HEK293 (cell line): ENCODE data around the gene CHRNA9.

Experiments
- TCF7L2 ChIP-seq: IDR thresholded peaks from 2 replicates; pipeline ENCODE4 v1.6.1; 2011; ENCODE audit warnings: low read depth, mild to moderate bottlenecking, inconsistent platforms, low read length, moderate library complexity, borderline replicate concordance
- TRIM28 ChIP-seq: IDR thresholded peaks from 2 replicates; pipeline ENCODE4 v1.6.1; 2011; ENCODE audit warnings: low read length, control low read depth, borderline replicate concordance
- ZBTB8A ChIP-seq: fragments of 450-650 bp; formaldehyde crosslinking; IDR thresholded peaks from 2 replicates; pipeline ENCODE4 v1.5.1; 2016; ENCODE audit warnings: missing biosample characterization, missing genetic modification characterization
- ZNF239 ChIP-seq: fragments of 450-650 bp; formaldehyde crosslinking; IDR thresholded peaks from 2 replicates; pipeline ENCODE4 v1.5.1; 2016; ENCODE audit warnings: missing biosample characterization, missing genetic modification characterization
- ZNF274 ChIP-seq, 2 experiments: fragments of 200-500 bp in 1 of 2; fragments of 450-650 bp in 1 of 2; sonication (Bioruptor generic) in 1 of 2; formaldehyde crosslinking in 1 of 2; IDR thresholded peaks; 2 replicates each; pipeline versions ENCODE4 v1.5.1 to v1.6.1; 2014 to 2016; ENCODE audit warnings: borderline replicate concordance in 1 of 2, inconsistent platforms in 1 of 2, low read length in 1 of 2, missing biosample characterization in 1 of 2, missing genetic modification characterization in 1 of 2
- ZNF366 ChIP-seq: fragments of 450-650 bp; formaldehyde crosslinking; conservative IDR thresholded peaks from 2 replicates; pipeline ENCODE4 v1.5.1; 2016; ENCODE audit warnings: missing biosample characterization, missing genetic modification characterization
- ZNF433 ChIP-seq: fragments of 450-650 bp; formaldehyde crosslinking; IDR thresholded peaks from 2 replicates; pipeline ENCODE4 v1.5.1; 2016; ENCODE audit warnings: missing biosample characterization, missing genetic modification characterization, low read depth
- ZNF654 ChIP-seq: fragments of 450-650 bp; formaldehyde crosslinking; IDR thresholded peaks from 2 replicates; pipeline ENCODE4 v1.5.1; 2016; ENCODE audit warnings: low read depth, missing biosample characterization, missing genetic modification characterization
- ZXDB ChIP-seq: fragments of 450-650 bp; formaldehyde crosslinking; IDR thresholded peaks from 2 replicates; pipeline ENCODE4 v1.5.1; 2016; ENCODE audit warnings: missing biosample characterization, missing genetic modification characterization
- TF ChIP-seq, protein P1 (sequence below): fragments of 450-650 bp; formaldehyde crosslinking; IDR thresholded peaks from 2 replicates; pipeline ENCODE4 v1.5.1; 2017; ENCODE audit warnings: missing biosample characterization, missing genetic modification characterization
- TF ChIP-seq, protein P2 (sequence below): fragments of 450-650 bp; formaldehyde crosslinking; IDR thresholded peaks from 2 replicates; pipeline ENCODE4 v1.5.1; 2016; ENCODE audit warnings: missing biosample characterization, missing genetic modification characterization
- TF ChIP-seq, protein P3 (sequence below): fragments of 450-650 bp; formaldehyde crosslinking; IDR thresholded peaks from 2 replicates; pipeline ENCODE4 v1.5.1; 2017; ENCODE audit warnings: missing biosample characterization, missing genetic modification characterization
- TF ChIP-seq, protein P4 (sequence below): fragments of 450-650 bp; formaldehyde crosslinking; IDR thresholded peaks from 2 replicates; pipeline ENCODE4 v1.5.1; 2016; ENCODE audit warnings: missing biosample characterization, missing genetic modification characterization
- TF ChIP-seq, protein P5 (sequence below): fragments of 450-650 bp; formaldehyde crosslinking; IDR thresholded peaks from 2 replicates; pipeline ENCODE4 v1.5.1; 2016; ENCODE audit warnings: missing biosample characterization, missing genetic modification characterization

DNA sequence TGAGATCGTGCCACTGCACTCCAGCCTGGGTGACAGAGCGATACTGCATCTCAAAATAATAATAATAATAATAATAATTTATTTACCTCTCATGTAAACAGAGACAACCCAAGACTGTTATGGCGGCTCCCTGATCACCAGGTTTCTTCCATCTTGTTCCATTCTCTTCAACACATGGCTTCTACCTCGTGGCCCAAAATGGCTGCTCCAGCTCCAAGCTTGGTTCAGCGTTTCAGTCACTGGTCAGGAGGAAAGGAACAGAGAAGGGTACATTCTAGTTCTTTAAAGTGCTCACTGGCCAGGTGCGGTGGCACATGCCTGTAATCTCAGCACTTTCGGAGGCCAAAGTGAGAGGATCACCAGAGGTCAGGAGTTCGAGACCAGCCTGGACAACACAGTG, 24.9 kb upstream of the CHRNA9 start:
- TF ChIP-seq ZBTB8A (tag by site-specific recombination) (no peak), TRIM28 (no peak), ZXDB (tag by site-specific recombination) (no peak), ZNF366 (tag by site-specific recombination) (no peak), ZNF239 (tag by site-specific recombination) (no peak), ZNF274 (IDR thresholded peaks at IDR 0.05; ENCODE audit: low read length) (no peak), ZNF274 (tag by site-specific recombination; IDR thresholded peaks at IDR 0.05; ENCODE audit: borderline replicate concordance) (no peak), ZNF433 (tag by site-specific recombination) (no peak), TCF7L2 (no peak), ZNF654 (tag by site-specific recombination) (no peak)
- TF ChIP-seq, protein P1, sequence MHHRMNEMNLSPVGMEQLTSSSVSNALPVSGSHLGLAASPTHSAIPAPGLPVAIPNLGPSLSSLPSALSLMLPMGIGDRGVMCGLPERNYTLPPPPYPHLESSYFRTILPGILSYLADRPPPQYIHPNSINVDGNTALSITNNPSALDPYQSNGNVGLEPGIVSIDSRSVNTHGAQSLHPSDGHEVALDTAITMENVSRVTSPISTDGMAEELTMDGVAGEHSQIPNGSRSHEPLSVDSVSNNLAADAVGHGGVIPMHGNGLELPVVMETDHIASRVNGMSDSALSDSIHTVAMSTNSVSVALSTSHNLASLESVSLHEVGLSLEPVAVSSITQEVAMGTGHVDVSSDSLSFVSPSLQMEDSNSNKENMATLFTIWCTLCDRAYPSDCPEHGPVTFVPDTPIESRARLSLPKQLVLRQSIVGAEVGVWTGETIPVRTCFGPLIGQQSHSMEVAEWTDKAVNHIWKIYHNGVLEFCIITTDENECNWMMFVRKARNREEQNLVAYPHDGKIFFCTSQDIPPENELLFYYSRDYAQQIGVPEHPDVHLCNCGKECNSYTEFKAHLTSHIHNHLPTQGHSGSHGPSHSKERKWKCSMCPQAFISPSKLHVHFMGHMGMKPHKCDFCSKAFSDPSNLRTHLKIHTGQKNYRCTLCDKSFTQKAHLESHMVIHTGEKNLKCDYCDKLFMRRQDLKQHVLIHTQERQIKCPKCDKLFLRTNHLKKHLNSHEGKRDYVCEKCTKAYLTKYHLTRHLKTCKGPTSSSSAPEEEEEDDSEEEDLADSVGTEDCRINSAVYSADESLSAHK (tag by site-specific recombination), result no peak
- TF ChIP-seq, protein P2, sequence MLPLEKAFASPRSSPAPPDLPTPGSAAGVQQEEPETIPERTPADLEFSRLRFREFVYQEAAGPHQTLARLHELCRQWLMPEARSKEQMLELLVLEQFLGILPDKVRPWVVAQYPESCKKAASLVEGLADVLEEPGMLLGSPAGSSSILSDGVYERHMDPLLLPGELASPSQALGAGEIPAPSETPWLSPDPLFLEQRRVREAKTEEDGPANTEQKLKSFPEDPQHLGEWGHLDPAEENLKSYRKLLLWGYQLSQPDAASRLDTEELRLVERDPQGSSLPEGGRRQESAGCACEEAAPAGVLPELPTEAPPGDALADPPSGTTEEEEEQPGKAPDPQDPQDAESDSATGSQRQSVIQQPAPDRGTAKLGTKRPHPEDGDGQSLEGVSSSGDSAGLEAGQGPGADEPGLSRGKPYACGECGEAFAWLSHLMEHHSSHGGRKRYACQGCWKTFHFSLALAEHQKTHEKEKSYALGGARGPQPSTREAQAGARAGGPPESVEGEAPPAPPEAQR (tag by site-specific recombination), result no peak
- TF ChIP-seq, protein P3, sequence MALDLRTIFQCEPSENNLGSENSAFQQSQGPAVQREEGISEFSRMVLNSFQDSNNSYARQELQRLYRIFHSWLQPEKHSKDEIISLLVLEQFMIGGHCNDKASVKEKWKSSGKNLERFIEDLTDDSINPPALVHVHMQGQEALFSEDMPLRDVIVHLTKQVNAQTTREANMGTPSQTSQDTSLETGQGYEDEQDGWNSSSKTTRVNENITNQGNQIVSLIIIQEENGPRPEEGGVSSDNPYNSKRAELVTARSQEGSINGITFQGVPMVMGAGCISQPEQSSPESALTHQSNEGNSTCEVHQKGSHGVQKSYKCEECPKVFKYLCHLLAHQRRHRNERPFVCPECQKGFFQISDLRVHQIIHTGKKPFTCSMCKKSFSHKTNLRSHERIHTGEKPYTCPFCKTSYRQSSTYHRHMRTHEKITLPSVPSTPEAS (tag by site-specific recombination), result no peak
- TF ChIP-seq, protein P4, sequence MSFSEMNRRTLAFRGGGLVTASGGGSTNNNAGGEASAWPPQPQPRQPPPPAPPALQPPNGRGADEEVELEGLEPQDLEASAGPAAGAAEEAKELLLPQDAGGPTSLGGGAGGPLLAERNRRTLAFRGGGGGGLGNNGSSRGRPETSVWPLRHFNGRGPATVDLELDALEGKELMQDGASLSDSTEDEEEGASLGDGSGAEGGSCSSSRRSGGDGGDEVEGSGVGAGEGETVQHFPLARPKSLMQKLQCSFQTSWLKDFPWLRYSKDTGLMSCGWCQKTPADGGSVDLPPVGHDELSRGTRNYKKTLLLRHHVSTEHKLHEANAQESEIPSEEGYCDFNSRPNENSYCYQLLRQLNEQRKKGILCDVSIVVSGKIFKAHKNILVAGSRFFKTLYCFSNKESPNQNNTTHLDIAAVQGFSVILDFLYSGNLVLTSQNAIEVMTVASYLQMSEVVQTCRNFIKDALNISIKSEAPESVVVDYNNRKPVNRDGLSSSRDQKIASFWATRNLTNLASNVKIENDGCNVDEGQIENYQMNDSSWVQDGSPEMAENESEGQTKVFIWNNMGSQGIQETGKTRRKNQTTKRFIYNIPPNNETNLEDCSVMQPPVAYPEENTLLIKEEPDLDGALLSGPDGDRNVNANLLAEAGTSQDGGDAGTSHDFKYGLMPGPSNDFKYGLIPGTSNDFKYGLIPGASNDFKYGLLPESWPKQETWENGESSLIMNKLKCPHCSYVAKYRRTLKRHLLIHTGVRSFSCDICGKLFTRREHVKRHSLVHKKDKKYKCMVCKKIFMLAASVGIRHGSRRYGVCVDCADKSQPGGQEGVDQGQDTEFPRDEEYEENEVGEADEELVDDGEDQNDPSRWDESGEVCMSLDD (tag by site-specific recombination), result no peak
- TF ChIP-seq, protein P5, sequence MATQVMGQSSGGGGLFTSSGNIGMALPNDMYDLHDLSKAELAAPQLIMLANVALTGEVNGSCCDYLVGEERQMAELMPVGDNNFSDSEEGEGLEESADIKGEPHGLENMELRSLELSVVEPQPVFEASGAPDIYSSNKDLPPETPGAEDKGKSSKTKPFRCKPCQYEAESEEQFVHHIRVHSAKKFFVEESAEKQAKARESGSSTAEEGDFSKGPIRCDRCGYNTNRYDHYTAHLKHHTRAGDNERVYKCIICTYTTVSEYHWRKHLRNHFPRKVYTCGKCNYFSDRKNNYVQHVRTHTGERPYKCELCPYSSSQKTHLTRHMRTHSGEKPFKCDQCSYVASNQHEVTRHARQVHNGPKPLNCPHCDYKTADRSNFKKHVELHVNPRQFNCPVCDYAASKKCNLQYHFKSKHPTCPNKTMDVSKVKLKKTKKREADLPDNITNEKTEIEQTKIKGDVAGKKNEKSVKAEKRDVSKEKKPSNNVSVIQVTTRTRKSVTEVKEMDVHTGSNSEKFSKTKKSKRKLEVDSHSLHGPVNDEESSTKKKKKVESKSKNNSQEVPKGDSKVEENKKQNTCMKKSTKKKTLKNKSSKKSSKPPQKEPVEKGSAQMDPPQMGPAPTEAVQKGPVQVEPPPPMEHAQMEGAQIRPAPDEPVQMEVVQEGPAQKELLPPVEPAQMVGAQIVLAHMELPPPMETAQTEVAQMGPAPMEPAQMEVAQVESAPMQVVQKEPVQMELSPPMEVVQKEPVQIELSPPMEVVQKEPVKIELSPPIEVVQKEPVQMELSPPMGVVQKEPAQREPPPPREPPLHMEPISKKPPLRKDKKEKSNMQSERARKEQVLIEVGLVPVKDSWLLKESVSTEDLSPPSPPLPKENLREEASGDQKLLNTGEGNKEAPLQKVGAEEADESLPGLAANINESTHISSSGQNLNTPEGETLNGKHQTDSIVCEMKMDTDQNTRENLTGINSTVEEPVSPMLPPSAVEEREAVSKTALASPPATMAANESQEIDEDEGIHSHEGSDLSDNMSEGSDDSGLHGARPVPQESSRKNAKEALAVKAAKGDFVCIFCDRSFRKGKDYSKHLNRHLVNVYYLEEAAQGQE (tag by site-specific recombination), result no peak
